GM12878 (cell line): ENCODE data around the gene LMX1B. TPM values are rescaled to one million over a fixed set of nuclear protein-coding genes. Genes with fewer than 3 reads are reported as not detected.

Experiments
- ATAC-seq: fragments of 200-7000 bp; cut with Tn5 transposase; 3 replicates; pipeline ENCODE4 v1.9.1; 2020; ENCODE audit warnings: mild to moderate bottlenecking, moderate library complexity
- BruUV-seq: library from RNA; stranded (reverse); fragments of 400-500 nt; replicated peaks from 2 replicates; lab custom pipeline; 2021; lab: Mats Ljungman, UMichigan
- CTCF ChIA-PET: fragments of 300-600 bp; sonication (Branson Sonifier 250); formaldehyde crosslinking; extraction: SDS; loops from one replicate; lab custom pipeline; 2021; ENCODE audit warnings: inconsistent platforms; lab: Yijun Ruan, JAX
- POLR2A ChIA-PET: fragments of 350-600 bp; formaldehyde crosslinking; extraction: SDS; loops from one replicate; lab custom pipeline; 2021; ENCODE audit warnings: inconsistent platforms; lab: Charles Lee
- RAD21 ChIA-PET: fragments of 300-600 bp; sonication (Branson Sonifier 250); formaldehyde crosslinking; loops from one replicate; lab custom pipeline; 2023; ENCODE audit warnings: antibody characterized with exemption; ENCODE audit not compliant: unreplicated experiment; lab: Charles Lee
- SMC1A ChIA-PET: fragments of 300-600 bp; sonication (Branson Sonifier 250); formaldehyde crosslinking; loops from one replicate; lab custom pipeline; 2023; ENCODE audit not compliant: unreplicated experiment, uncharacterized antibody; lab: Charles Lee
- DNase-seq: peaks from one replicate; pipeline ENCODE4 v3.0.0-alpha.2; 2011; ENCODE audit warnings: low read depth, low spot score
- FAIRE-seq: peaks from 3 replicates; lab custom pipeline; 2011; peaks lifted over from hg19 to GRCh38; lab: Jason Lieb, UNC
- H2AFZ ChIP-seq: 2 replicates; pipeline ENCODE4 v1.6.0; 2011; ENCODE audit warnings: low read depth, low read length, control low read depth; ENCODE audit not compliant: control insufficient read depth
- H3K27ac ChIP-seq: 2 replicates; pipeline ENCODE4 v1.5.1; 2011; ENCODE audit warnings: control low read depth; ENCODE audit not compliant: control insufficient read depth, insufficient read depth
- H3K27me3 ChIP-seq, 2 experiments: replicated peaks in 1 of 2; 2 replicates each; pipeline versions ENCODE4 v1.6.0 to v1.6.1; 2011; ENCODE audit warnings: low read length in 1 of 2; ENCODE audit not compliant: control insufficient read depth in 2 of 2, insufficient read depth in 2 of 2
- H3K36me3 ChIP-seq, 2 experiments: 2 replicates each; pipeline ENCODE4 v1.5.1; 2011; ENCODE audit warnings: low read length in 1 of 2; ENCODE audit not compliant: control insufficient read depth in 2 of 2, insufficient read depth in 2 of 2
- H3K4me1 ChIP-seq: 2 replicates; pipeline ENCODE4 v1.6.1; 2011; ENCODE audit warnings: mild to moderate bottlenecking, low read length, moderate library complexity, mixed read lengths; ENCODE audit not compliant: control insufficient read depth, insufficient read depth
- H3K4me2 ChIP-seq: 2 replicates; pipeline ENCODE4 v1.6.0; 2011; ENCODE audit warnings: control low read depth; ENCODE audit not compliant: control insufficient read depth, insufficient read depth
- H3K4me3 ChIP-seq: fragments of 200-600 bp; sonication (generic); 2 replicates; pipeline ENCODE4 v1.5.1; 2016
- H3K79me2 ChIP-seq: 2 replicates; pipeline ENCODE4 v1.6.0; 2011; ENCODE audit warnings: low read length; ENCODE audit not compliant: control insufficient read depth, insufficient read depth
- H3K9ac ChIP-seq: 2 replicates; pipeline ENCODE4 v1.8.0; 2011; ENCODE audit warnings: low read length, control low read depth, mixed read lengths; ENCODE audit not compliant: control insufficient read depth, insufficient read depth
- H3K9me3 ChIP-seq: replicated peaks from 3 replicates; pipeline ENCODE4 v1.5.1; 2011; ENCODE audit warnings: mild to moderate bottlenecking, low read length; ENCODE audit not compliant: control insufficient read depth, insufficient read depth
- H4K20me1 ChIP-seq: 2 replicates; pipeline ENCODE4 v1.6.0; 2011; ENCODE audit not compliant: control insufficient read depth, insufficient read depth
- ATF7 ChIP-seq: fragments of 450-650 bp; IDR thresholded peaks from 2 replicates; pipeline ENCODE4 v1.6.1; 2016; ENCODE audit warnings: low read depth, mild to moderate bottlenecking
- BACH1 ChIP-seq: fragments of 450-650 bp; IDR thresholded peaks from 2 replicates; pipeline ENCODE4 v1.6.1; 2017; ENCODE audit warnings: mild to moderate bottlenecking, borderline replicate concordance
- BRCA1 ChIP-seq: IDR thresholded peaks from 2 replicates; pipeline ENCODE4 v1.6.1; 2011; ENCODE audit warnings: low read depth, low read length, improper control_type of control experiment
- CEBPZ ChIP-seq: fragments of 150-350 bp; IDR thresholded peaks from 2 replicates; pipeline ENCODE4 v1.6.1; 2016; ENCODE audit warnings: low read depth, low read length
- IKZF1 ChIP-seq: fragments of 450-650 bp; conservative IDR thresholded peaks from 2 replicates; pipeline ENCODE4 v1.6.1; 2017; ENCODE audit warnings: antibody characterized with exemption, mild to moderate bottlenecking
- KLF5 ChIP-seq: fragments of 450-650 bp; IDR thresholded peaks from 2 replicates; pipeline ENCODE4 v1.6.1; 2014; ENCODE audit warnings: mild to moderate bottlenecking; ENCODE audit not compliant: partially characterized antibody
- NFIC ChIP-seq: IDR thresholded peaks from 2 replicates; pipeline ENCODE4 v1.6.1; 2012; ENCODE audit warnings: low read depth, mild to moderate bottlenecking, inconsistent platforms, low read length, moderate library complexity
- PAX8 ChIP-seq: fragments of 450-650 bp; IDR thresholded peaks from 2 replicates; pipeline ENCODE4 v1.6.1; 2017; ENCODE audit warnings: mild to moderate bottlenecking, moderate library complexity
- SMARCA5 ChIP-seq: fragments of 450-650 bp; IDR thresholded peaks from 2 replicates; pipeline ENCODE4 v1.6.1; 2017; ENCODE audit warnings: mild to moderate bottlenecking
- STAT3 ChIP-seq: IDR thresholded peaks from 2 replicates; pipeline ENCODE4 v1.6.1; 2011; ENCODE audit warnings: low read depth, low read length, improper control_type of control experiment
- TAF1 ChIP-seq: IDR thresholded peaks from 2 replicates; pipeline ENCODE4 v1.6.1; 2011; ENCODE audit warnings: mild to moderate bottlenecking, low read depth, low read length, borderline replicate concordance
- YY1 ChIP-seq: IDR thresholded peaks from 2 replicates; pipeline ENCODE4 v1.6.1; 2011; ENCODE audit warnings: low read depth, mild to moderate bottlenecking, low read length
- ZBTB33 ChIP-seq: fragments of 450-650 bp; IDR thresholded peaks from 2 replicates; pipeline ENCODE4 v1.6.1; 2017; ENCODE audit warnings: mild to moderate bottlenecking
- WGBS: methylation state at CpG from one replicate; pipeline ENCODE4 v1.1.6; 2016; ENCODE audit warnings: low lambda C conversion rate; ENCODE audit not compliant: insufficient replicate concordance, insufficient coverage; ENCODE audit errors: missing lambda C conversion rate; 5-methylcytosine and 5-hydroxymethylcytosine counted together
- in situ Hi-C: fragments of 300-500 bp; cut with MboI; formaldehyde crosslinking; loops from 9 replicates; pipeline ENCODE4 v1.14.3; 2018; ENCODE audit warnings: mixed read lengths
- intact Hi-C: fragments of 100-400 bp; cut with micrococcal nuclease; formaldehyde crosslinking; loops from one replicate; pipeline ENCODE4 v1.14.2; 2022; ENCODE audit not compliant: unreplicated experiment
- polyA plus RNA-seq, 11 experiments: library from polyadenylated mRNA; depleted of rRNA in 4 of 11; unstranded in 6 of 11; stranded (reverse) in 5 of 11; fragments of >200 nt; fragmentation: Nextera tagmentation in 4 of 11; fragmentation: Illumina TruSeq in 1 of 11; extraction: Ambion mirVana in 4 of 11; extraction: Trizol in 1 of 11; gene quantifications; 1 replicate in 1 of 11; 2 replicates in 10 of 11; pipeline versions ENCODE4 v1.2.1 to v1.2.3, GENCODE V29; 2011 to 2016; ENCODE audit warnings: inconsistent platforms in 2 of 11, missing spikeins in 2 of 11, low read depth in 1 of 11
- total RNA-seq, 4 experiments: library from RNA; depleted of rRNA in 3 of 4; stranded (reverse); fragments of >200 nt in 3 of 4; fragmentation: Illumina TruSeq in 1 of 4; extraction: Trizol in 1 of 4; gene quantifications; 2 replicates each; pipeline versions ENCODE4 v1.2.1 to v1.2.3, GENCODE V29; 2013 to 2021
- TF ChIP-seq, protein P1 (sequence below): fragments of 450-650 bp; formaldehyde crosslinking; IDR thresholded peaks from 2 replicates; pipeline ENCODE4 v1.4.0; 2022; ENCODE audit warnings: mild to moderate bottlenecking, moderate library complexity
- TF ChIP-seq, protein P2 (sequence below): IDR thresholded peaks from 2 replicates; pipeline ENCODE4 v1.6.1; 2012; ENCODE audit warnings: low read length, inconsistent platforms

LMX1B gene
- total and polyA plus RNA-seq, 10 of the 15 experiments (the other 5 are each of a cell fraction or from before 2014, with no cell fraction given): not detected

DNA sequence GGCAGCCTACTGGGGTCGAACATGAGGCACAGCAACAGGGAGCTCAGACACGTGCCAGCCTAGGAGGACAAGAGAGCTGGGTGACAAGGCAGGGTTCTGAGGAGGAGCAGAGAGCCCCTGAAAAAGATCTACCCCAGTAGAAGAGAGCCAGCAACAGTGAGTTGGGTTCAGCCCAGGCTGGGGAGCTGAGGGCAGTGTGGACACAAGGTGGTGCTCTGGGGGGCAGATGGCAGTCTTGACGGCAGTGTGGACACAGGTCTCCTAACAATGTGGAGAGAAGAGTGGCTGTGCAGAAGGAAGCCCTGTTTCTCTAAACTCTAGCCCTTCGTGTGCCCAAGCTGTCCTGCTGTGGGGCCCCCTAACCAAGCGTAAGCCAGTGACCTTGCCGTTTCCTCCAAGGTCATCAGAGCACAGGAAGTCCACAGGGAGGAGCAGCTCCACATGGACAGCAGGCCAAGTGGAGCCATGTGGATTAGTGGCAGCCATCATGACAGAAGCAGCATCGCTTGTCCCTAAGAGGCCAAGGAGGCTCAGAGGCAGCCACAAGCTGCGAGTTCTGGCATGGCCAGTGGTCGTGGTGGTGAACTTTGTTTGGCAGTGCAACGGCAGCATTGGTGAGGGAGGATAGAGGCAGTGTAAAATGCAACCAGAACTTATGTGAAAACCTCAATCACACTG is 25.1 kb upstream of the LMX1B start:
- Histone ChIP-seq H3K9me3 (no peaks in the 10 kb centered on the region), H3K4me3 (no peak overlapping the region), H3K4me2 (no peak overlapping the region), H3K9ac (no peak overlapping the region), H4K20me1 (no peaks in the 10 kb centered on the region), H2AFZ (no peak overlapping the region), H3K36me3 (no peaks in the 10 kb centered on the region), H3K27ac (no peak overlapping the region), H3K79me2 (no peaks in the 10 kb centered on the region), H3K27me3 (peaks cover 0 to 4% of the 10 kb centered on the region in 2 experiments; a peak in 2 of 4 replicates), H3K4me1 (no peaks in the 10 kb centered on the region)
- ChIA-PET SMC1A (no interaction called here), CTCF (no interaction called here), POLR2A (no interaction called here), RAD21 (no interaction called here)
- BruUV-seq: no TSS peak
- intact Hi-C loops (no loop called here), in situ Hi-C loops (no loop called here)
- TF ChIP-seq ZBTB33 (no peak), CEBPZ (no peak), IKZF1 (no peak), BACH1 (no peak), YY1 (no peak), PAX8 (no peak), STAT3 (no peak), SMARCA5 (no peak), TAF1 (no peak), BRCA1 (no peak), NFIC (no peak), ATF7 (no peak), KLF5 (no peak)
- TF ChIP-seq, protein P1, sequence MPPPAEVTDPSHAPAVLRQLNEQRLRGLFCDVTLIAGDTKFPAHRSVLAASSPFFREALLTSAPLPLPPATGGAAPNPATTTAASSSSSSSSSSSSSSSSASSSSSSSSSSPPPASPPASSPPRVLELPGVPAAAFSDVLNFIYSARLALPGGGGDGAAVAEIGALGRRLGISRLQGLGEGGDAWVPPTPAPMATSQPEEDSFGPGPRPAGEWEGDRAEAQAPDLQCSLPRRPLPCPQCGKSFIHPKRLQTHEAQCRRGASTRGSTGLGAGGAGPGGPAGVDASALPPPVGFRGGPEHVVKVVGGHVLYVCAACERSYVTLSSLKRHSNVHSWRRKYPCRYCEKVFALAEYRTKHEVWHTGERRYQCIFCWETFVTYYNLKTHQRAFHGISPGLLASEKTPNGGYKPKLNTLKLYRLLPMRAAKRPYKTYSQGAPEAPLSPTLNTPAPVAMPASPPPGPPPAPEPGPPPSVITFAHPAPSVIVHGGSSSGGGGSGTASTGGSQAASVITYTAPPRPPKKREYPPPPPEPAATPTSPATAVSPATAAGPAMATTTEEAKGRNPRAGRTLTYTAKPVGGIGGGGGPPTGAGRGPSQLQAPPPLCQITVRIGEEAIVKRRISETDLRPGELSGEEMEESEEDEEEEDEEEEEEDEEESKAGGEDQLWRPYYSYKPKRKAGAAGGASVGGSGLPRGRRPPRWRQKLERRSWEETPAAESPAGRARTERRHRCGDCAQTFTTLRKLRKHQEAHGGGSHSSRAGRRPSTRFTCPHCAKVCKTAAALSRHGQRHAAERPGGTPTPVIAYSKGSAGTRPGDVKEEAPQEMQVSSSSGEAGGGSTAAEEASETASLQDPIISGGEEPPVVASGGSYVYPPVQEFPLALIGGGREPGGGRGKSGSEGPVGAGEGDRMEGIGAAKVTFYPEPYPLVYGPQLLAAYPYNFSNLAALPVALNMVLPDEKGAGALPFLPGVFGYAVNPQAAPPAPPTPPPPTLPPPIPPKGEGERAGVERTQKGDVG (CRISPR knock-in tag): no peak
- TF ChIP-seq, protein P2, sequence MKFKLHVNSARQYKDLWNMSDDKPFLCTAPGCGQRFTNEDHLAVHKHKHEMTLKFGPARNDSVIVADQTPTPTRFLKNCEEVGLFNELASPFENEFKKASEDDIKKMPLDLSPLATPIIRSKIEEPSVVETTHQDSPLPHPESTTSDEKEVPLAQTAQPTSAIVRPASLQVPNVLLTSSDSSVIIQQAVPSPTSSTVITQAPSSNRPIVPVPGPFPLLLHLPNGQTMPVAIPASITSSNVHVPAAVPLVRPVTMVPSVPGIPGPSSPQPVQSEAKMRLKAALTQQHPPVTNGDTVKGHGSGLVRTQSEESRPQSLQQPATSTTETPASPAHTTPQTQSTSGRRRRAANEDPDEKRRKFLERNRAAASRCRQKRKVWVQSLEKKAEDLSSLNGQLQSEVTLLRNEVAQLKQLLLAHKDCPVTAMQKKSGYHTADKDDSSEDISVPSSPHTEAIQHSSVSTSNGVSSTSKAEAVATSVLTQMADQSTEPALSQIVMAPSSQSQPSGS: no peak
- ATAC-seq (no peak), FAIRE-seq (no peak), DNase-seq (no peak)
- 18% methylated on average over 10 of the region's 10 CpGs for WGBS
